ENCODE measurements around the gene MAGEB3.
"Not testable (repeated sequence)": the region's sequence is repeated elsewhere in the genome, so short reads cannot be mapped to it uniquely, and the experiment has no call there.

MAGEB3 gene

GRCh38 chrX:30230395-30230794, at the start of gene MAGEB3:
TSS of gene MAGEB3 (plus strand) at chrX:30230657. CDS start at chrX:30235925, 5,268 bp downstream.
- DNase-seq (ENCODE audit: low spot score), result no peak

- DNase-seq (ENCODE audit: low spot score), result no peak
Measured at GRCh38 chrX:30181353-30181752, 49.1 kb upstream of the MAGEB3 start.

GRCh38 chrX:30183554-30183953, 46.9 kb upstream of the MAGEB3 start:
- no peak for DNase-seq (ENCODE audit: low spot score)

- DNase-seq (ENCODE audit: low spot score), result no peak
Measured at GRCh38 chrX:30190426-30190825, 40.0 kb upstream of the MAGEB3 start.

- DNase-seq (ENCODE audit: low spot score), result not testable (repeated sequence)
Measured at GRCh38 chrX:30193910-30194309, 36.5 kb upstream of the MAGEB3 start.

GRCh38 chrX:30196322-30196721, 34.1 kb upstream of the MAGEB3 start:
- no peak for DNase-seq (ENCODE audit: low spot score)

GRCh38 chrX:30212172-30212571, 18.3 kb upstream of the MAGEB3 start:
- no peak for DNase-seq (ENCODE audit: low spot score)

- peak; percentile 34 for DNase-seq (ENCODE audit: low spot score)
Measured at GRCh38 chrX:30215357-30215843, 15.1 kb upstream of the MAGEB3 start, which contains the start of gene MAGEB2. TSS of gene MAGEB2 (plus strand) at chrX:30215563. CDS start at chrX:30218581, 3,018 bp downstream.

- DNase-seq (ENCODE audit: low spot score), result no peak
Measured at GRCh38 chrX:30217465-30217864, 13.0 kb upstream of the MAGEB3 start.

GRCh38 chrX:30219372-30219771, 11.1 kb upstream of the MAGEB3 start:
- no peak for DNase-seq (ENCODE audit: low spot score)

- no peak for DNase-seq (ENCODE audit: low spot score)
Measured at GRCh38 chrX:30220661-30221060, 9.8 kb upstream of the MAGEB3 start.

- no peak for DNase-seq (ENCODE audit: low spot score)
Measured at GRCh38 chrX:30224536-30224935, 5.9 kb upstream of the MAGEB3 start.

GRCh38 chrX:30228526-30228925, 1.9 kb upstream of the MAGEB3 start:
- no peak for DNase-seq (ENCODE audit: low spot score)

- no peak for DNase-seq (ENCODE audit: low spot score)
Measured at GRCh38 chrX:30241724-30242415, 11.4 kb downstream of the MAGEB3 start, which contains the start of gene MAGEB4. TSS of gene MAGEB4 (plus strand) at chrX:30242000. CDS start at chrX:30242136, 136 bp downstream.

GRCh38 chrX:30246769-30247489, 16.5 kb downstream of the MAGEB3 start, which contains the start of gene MAGEB1:
TSS of gene MAGEB1 (plus strand) at chrX:30247146. CDS start at chrX:30250494, 3,348 bp downstream.
- no peak for DNase-seq (ENCODE audit: low spot score)

- no peak for DNase-seq (ENCODE audit: low spot score)
Measured at GRCh38 chrX:30248854-30249253, 18.4 kb downstream of the MAGEB3 start.

- DNase-seq (ENCODE audit: low spot score), result no peak
Measured at GRCh38 chrX:30253257-30253656, 22.8 kb downstream of the MAGEB3 start.

GRCh38 chrX:30259927-30260326, 29.5 kb downstream of the MAGEB3 start:
- DNase-seq (ENCODE audit: low spot score), result no peak

GRCh38 chrX:30261012-30261411, 30.6 kb downstream of the MAGEB3 start:
- no peak for DNase-seq (ENCODE audit: low spot score)

- no peak for DNase-seq (ENCODE audit: low spot score)
Measured at GRCh38 chrX:30262763-30263162, 32.3 kb downstream of the MAGEB3 start.

- DNase-seq (ENCODE audit: low spot score), result no peak
Measured at GRCh38 chrX:30270639-30271038, 40.2 kb downstream of the MAGEB3 start.

- DNase-seq (ENCODE audit: low spot score), result no peak
Measured at GRCh38 chrX:30275498-30275897, 45.0 kb downstream of the MAGEB3 start.

GRCh38 chrX:30278365-30278764, 47.9 kb downstream of the MAGEB3 start:
- DNase-seq (ENCODE audit: low spot score), result no peak
